ENCODE results near the gene CCDC50. TPM values are rescaled to one million over a fixed set of nuclear protein-coding genes. Genes with fewer than 3 reads are reported as not detected.

Gene CCDC50
- polyA plus RNA-seq, 12 donors, result 26.4 to 38.1 (median 29.8) TPM; not detected in 1

DNA sequence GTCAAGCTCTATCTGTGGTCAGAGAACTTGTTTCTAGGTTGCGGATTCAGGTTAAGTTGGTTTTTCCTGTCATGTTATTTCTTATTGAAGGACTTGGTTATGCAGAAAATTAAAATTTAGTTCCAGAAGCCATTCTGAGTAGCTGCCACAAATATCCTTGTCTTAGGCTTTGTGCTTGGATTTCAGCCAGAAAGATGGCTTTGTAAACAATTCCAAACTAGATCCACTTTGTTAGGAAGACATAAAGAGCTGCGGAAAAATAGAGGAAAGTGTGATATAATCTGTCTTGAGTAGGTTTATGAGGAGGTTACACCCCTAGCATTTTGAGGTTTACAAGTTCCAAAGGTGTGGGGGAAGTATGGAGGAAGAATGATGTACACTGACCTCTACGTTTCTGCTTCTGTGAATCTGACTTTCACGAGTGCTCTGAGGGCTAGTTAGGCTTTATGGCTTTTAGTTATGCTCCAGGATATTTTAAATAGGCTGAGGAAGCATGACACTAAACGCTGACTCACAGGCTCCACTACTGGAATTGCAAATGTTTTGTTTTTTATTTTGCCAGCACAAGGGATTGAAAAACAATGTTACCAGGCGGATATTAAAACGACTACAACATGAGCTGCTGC is 47.4 kb downstream of the CCDC50 start:
- peak; percentile 32 for DNase-seq

DNA sequence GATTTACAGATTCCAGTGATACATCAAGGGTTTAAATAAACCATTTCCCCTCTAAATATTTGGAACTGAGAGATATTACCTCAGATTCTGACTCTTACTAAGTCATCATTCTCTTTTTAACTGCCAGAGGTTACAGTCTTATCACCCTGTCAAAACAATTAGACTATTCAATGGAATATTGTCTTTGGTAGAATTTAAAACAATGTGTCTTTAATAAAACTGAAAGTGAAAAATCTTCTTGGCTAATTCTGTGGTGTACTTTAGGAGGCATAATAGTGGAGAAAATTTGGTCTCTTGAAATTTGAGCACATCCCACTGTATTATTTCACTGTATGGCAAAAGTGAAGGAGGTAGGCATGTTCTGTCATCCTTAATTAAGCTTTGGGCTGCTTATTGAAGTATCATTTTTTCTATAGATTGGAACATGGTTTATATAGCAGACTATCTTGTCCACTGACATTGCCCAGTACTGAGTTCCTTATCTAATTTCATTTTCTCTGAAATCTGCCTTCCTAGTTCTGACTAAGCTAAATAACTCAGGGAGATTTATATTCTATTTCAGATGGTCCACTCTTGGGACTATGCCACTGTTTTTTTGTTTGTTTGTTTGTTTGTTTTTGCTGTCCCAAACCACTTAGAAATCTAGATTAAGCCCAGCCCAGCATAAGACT is 49.1 kb downstream of the CCDC50 start:
- DNase-seq, result no peak

GRCh38 chr3:191379446-191379845 is 50.3 kb downstream of the CCDC50 start:
- DNase-seq, result no peak

- DNase-seq, result no peak
Measured at GRCh38 chr3:191380001-191380400, 50.8 kb downstream of the CCDC50 start.

GRCh38 chr3:191381303-191381702 is 52.1 kb downstream of the CCDC50 start:
- DNase-seq, result no peak

DNA sequence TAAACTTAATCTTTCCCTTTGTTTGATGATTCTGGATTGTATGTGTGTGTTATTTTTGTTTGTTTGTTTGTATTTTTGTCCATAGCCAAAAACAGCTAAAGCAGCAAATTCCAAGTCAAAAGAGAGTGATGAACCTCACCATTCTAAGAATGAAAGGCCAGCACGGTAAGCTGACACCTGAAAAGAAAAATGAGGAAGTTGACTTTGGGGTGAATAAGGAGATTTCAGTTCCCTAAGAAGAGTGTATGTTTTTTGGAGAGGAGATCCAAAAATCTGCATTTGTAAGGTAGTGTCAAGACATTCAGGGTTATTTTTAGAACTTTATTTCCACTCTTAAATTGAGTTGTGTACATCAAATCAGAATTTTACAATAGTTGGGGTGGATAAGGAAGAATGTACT is 53.5 kb downstream of the CCDC50 start:
- DNase-seq, result no peak

DNA sequence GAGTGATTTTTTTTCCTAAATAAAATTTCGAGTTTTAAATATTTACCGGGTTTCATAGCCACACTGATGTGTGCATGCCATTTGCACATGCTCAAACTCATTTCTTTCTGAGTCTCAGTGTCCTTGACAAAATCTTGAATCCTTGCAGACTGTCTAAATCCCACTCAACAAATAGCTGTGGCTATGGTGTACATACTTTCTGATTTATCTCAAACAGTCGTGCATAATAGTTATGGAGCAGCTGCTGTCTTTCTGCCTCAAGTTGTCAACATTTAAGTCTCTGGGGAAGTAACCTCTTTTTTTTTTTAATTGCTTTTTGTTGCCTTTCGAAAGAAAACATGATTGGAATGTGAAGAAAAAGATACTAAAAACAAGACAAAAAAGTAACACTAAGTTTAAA is 53.9 kb downstream of the CCDC50 start:
- no peak for DNase-seq

DNA sequence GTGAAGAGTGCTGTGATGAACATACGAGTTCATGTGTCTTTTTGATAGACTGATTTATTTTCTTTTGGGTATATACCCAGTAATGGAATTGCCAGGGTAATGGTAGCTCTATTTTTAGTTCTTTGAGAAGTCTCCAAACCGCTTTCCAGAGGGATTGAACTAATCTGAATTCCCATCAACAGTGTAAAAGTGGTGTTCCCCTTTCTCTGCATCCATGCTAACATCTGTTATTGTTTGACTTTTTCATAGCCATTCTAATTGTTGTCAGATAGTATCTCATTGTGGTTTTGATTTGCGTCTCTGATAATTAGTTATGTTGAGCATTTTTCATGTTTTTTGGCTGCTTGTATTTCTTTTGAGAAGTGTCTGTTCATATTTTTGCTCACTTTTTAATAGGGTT is 55.9 kb downstream of the CCDC50 start:
- DNase-seq, result no peak

DNA sequence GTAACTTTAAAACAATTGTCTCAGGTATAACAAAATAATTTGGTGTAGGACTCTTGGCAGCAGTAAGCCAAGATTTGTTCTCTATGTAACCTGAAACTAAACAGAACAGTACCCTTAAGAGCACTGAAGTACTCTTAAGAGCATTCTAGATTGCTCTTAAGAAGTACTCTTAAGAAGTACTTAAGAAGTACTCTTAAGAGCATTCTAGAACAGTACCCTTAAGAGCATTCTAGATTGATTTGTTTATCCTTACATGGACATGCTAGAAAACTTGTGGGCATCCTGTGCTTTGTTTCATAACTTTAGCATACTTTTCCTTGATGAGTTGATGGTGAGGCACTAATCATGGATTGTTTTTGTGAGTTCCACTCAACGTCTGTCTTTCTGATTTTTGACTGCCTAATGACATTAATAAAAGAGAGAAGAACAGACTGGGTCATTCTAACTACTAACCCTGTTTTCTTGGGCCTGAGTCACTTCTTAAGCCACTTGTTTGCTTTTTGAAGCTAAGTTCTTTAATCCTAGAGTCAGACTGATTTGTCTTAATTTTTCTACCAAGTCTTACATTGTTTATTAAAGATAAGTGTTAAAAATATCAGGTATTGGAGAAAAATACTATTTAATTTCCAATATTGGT is 58.4 kb downstream of the CCDC50 start:
- DNase-seq, result no peak

GRCh38 chr3:191388823-191389222 is 59.6 kb downstream of the CCDC50 start:
- DNase-seq, result no peak

- no peak for DNase-seq
Measured at GRCh38 chr3:191390580-191390979, 61.4 kb downstream of the CCDC50 start.

DNA sequence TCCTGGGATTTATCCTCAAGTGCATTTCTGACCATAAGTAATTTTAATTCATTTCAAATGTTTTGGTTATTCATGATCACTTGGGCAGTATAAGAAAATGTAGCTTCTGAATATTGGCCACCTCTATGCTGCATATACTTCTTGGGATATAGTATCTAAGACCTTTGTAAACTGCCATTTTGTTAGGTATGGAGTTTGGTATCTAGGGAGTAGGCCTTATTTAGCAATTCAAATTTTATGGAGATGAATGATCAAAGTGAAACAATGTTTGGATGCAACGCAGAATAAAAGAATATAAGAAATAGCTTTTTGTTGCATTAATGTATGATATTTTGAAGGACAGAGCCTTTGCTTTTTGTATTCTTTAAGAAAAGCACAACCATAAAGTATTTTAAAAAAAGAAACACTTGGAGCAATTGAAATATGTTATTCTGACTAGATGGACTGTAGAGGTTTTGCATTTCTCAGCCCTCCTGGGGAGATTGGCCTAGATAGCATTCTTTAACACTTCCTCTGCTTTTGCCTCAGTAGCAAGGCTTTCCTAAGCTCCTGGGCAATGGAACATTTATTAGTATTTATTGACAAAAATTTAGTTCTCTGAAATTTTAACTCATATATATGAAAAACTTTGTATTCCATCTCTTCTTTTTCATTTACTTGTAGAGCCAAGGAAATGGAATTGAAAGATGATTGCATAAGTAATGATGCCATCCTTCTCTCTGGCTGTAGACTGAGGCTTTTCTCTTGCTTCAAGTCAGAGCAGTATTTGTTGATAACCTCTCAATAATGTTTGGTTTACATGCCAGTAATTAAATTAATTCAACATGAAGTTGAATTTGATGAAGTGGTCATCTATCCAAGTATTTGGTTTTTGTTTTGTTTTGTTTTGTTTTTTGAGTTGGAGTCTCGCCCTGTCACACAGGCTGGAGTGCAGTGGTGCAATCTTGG is 62.9 kb downstream of the CCDC50 start:
- no peak for DNase-seq

- DNase-seq, result no peak
Measured at GRCh38 chr3:191393146-191393545, 64.0 kb downstream of the CCDC50 start.

- DNase-seq, result no peak
Measured at GRCh38 chr3:191397771-191398170, 68.6 kb downstream of the CCDC50 start.

GRCh38 chr3:191398607-191399006 is 69.4 kb downstream of the CCDC50 start:
- DNase-seq, result no peak

DNA sequence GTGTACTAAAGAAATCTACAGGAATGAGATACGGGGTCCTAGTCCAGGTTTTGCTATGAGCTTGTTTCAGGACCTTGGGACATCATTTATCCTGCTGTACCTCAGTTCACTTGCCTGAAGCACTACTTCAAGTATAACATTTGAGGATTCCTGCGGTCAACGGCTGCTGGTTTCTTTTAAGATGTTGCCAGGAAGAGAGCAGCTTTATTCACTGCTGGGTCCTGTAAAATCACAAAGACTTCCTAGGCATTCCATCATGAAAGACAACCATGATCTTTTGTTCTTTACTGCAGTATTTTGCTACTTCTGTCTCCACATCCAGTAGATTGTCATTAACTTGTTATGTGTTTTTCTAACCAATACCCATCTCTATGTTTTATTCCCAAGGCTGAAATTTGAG is 70.7 kb downstream of the CCDC50 start:
- DNase-seq, result no peak

- no peak for DNase-seq
Measured at GRCh38 chr3:191401775-191402357, 72.7 kb downstream of the CCDC50 start.

DNA sequence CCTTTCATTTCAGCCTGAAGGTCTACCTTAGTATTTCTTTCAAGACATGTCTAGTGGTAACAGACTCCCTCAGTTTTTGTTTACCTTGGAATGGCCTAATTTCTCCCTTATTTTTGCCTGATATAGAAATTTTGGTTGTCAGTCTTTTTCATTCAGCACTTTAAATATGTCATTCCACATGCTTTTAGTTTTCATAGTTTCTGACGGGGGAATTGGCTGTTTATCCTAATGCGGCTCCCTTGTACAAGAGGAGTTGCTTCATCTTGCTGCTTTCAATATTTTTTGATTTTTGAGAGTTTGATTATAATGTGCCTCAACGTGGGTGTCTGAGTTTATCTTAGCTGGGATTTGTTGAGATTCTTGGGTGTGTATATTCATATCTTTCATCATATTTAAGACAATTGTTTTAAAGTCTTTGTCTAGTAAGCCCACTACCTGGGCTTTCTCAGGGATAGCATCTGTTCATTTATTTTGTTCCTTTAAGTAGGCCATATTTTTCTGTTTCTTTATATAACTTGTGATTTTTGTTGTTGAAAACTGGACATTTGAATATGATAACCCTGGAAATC is 80.7 kb downstream of the CCDC50 start:
- DNase-seq, result no peak

GRCh38 chr3:191412759-191413158 is 83.6 kb downstream of the CCDC50 start:
- peak; percentile 30 for DNase-seq

DNA sequence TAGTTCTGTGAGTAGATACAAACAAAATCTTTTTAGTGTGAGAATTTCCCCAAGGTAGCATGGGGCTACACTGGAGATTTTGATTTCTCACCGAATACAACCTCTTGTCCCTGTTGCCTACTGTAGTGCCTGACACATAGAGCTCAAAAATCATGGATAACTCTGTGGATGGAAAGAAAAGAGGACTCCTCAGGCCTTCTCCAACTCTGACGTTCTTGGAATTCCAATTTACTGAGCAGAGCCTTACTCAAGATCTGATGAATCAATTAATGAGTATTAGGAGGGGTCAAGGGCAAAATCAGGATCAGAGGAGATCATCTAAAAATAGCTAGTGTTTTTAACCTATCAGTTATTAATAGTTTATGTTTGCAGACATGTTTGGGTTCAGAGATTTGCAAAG is 85.1 kb downstream of the CCDC50 start:
- DNase-seq, result no peak

GRCh38 chr3:191414732-191415131 is 85.5 kb downstream of the CCDC50 start:
- DNase-seq, result no peak

Measured in muscle of arm (tissue), 12 donors.